Stimulated activated CD8-positive, alpha-beta memory T cell treated with anti-CD3 and anti-CD28 coated beads, Interleukin-4, amount 100 ng/mL, for 24 hours (primary cell): ENCODE results near the gene CAMK1D.
"Not testable (repeated sequence)": the region's sequence is repeated elsewhere in the genome, so short reads cannot be mapped to it uniquely, and the experiment has no call there.

Experiments used
- DNase-seq: peaks from one replicate; pipeline ENCODE4 v3.0.0-alpha.2; 2020; ENCODE audit warnings: low read depth

Gene CAMK1D

DNA sequence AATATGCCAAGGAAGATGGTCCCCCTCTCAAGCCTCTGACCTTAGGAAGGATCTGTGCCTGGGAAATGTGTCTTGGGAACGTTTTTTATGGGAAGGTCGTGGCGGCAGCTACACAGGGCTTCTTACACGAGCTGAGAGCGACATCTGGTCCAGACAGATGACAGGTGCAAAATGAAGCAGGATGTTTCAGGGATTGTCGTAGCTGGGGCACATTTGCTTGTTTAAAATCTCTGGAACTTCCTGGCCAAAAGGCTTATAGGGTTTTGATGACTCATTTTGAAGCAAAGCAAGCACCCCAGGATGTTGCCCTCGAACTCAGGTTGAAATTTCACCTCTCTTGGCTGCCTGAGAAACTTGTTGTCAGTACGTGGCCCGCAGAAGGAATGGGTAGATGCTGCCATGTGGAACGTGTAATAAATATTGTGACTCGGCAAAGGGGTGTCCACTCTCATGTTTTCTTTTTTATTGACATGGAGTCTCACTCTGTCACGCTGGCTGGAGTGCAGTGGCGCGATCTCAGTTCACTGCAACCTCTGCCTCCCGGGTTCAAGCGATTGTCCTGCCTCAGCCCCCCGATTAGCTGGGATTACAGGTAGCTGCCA is 117.5 kb downstream of the CAMK1D start:
- no peak for DNase-seq

GRCh38 chr10:12469345-12469744 is 120.0 kb downstream of the CAMK1D start:
- DNase-seq = no peak

DNA sequence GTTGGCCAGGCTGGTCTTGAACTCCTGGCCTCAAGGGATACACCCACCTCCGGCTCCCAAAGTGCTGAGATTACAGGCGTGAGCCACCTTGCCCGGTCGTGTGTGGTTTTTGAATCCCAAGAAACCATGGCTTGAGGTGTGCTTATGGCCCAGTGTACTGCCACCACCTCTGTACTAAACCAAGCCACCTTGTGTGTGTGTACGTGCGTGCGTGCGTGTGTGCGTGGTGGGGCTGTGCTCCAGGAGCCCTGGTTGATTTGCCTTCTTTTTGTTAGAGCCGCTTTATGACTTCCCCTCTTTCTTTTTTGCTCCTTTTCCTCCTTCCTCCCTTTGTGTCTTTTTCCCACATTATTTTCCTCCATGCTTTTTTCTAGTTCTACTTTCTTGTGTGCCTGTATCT is 121.4 kb downstream of the CAMK1D start:
- DNase-seq = no peak

DNA sequence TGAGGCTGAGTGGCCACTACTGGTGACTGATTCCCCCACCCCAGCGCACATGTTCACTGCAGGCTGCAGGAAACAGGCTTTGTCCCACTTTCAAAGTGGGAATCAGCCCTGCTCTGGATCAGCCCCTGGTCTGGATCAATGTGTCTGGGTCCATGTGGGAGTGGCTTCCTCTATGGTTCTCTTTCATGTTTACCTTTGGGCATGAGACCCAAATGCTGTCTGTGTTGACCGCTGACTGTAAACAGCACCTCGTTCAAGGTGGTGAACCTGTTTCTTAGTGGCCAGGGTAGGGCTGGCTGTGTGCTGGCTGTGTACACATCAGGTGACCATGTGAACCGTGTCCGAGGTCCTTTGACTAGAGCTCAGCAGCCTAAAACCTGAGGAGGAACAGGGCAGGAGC is 121.8 kb downstream of the CAMK1D start:
- no peak for DNase-seq

DNA sequence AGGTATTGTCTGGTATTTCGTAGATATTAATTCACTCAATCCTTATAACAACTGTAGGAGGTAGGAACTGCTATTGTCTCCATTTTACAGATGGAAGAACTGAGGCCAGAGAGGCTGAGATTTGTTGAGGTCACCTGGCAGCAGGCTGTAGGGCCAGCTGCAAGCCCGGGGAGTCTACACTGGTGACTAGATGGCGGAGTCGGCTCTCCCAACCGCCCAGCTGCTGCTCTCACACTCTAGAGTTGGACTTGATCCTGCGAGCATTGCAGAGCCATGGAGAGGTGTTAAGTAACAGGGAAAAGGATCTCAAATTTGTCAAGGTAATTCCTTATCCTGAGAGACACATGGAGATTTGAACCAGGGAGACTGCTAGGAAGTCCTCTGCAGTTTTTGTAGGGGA is 124.1 kb downstream of the CAMK1D start:
- DNase-seq = no peak

DNA sequence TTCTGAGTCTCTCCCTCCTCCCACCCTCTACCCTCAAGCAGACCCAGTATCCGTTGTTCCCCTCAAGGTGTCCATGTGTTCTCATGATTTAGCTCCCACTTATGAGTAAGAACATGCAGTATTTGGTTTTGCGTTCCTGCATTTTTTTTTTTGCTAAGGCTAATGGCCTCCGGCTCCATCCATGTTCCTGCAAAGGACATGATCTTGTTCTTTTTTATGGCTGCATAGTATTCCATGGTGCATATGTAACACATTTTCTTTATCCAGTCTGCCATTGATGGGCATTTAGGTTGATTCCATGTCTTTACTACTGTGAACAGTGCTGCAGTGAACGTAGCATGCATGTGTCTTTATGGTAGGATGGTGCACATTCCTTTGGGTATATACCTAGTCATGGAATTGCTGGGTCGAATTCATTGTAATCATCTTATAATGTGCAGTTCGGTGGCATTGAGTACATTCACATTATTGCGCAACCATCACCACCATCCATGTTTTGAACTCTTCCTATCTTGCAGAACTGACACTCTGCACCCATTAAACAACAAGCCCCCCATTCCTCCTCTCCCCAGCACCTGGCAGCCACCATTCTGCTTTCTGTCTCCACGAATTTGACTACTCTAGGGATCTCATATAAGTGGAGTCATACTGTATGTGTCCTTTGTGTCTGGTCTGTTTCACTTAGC is 125.5 kb downstream of the CAMK1D start:
- no peak for DNase-seq

GRCh38 chr10:12476656-12477055 is 127.3 kb downstream of the CAMK1D start:
- no peak for DNase-seq

- no peak for DNase-seq
Measured at GRCh38 chr10:12479437-12479844, 130.1 kb downstream of the CAMK1D start.

- no peak for DNase-seq
Measured at GRCh38 chr10:12479924-12480323, 130.6 kb downstream of the CAMK1D start.

DNA sequence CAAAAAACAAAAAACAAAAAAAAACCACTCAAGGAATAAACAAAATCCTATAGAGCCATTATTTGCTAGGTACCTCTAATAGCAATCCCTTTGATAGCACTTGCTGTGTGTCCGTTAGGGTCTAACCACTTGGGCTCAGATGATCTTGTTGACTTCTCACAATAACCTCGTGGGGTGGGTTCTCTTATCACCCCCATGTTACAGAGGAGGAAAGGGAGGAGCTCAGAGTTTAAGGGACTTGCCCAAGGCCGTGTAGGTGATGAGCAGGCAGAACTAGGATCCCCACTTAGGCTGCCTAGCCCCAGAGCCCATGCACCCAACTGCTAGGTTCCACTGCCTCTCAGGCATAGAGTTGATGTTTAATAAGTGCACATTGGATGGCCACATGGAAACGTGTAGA is 131.1 kb downstream of the CAMK1D start:
- DNase-seq = no peak

- no peak for DNase-seq
Measured at GRCh38 chr10:12481924-12482323, 132.6 kb downstream of the CAMK1D start.

GRCh38 chr10:12482587-12482986 is 133.2 kb downstream of the CAMK1D start:
- DNase-seq = no peak

GRCh38 chr10:12484002-12484918 is 134.9 kb downstream of the CAMK1D start:
- DNase-seq = no peak

DNA sequence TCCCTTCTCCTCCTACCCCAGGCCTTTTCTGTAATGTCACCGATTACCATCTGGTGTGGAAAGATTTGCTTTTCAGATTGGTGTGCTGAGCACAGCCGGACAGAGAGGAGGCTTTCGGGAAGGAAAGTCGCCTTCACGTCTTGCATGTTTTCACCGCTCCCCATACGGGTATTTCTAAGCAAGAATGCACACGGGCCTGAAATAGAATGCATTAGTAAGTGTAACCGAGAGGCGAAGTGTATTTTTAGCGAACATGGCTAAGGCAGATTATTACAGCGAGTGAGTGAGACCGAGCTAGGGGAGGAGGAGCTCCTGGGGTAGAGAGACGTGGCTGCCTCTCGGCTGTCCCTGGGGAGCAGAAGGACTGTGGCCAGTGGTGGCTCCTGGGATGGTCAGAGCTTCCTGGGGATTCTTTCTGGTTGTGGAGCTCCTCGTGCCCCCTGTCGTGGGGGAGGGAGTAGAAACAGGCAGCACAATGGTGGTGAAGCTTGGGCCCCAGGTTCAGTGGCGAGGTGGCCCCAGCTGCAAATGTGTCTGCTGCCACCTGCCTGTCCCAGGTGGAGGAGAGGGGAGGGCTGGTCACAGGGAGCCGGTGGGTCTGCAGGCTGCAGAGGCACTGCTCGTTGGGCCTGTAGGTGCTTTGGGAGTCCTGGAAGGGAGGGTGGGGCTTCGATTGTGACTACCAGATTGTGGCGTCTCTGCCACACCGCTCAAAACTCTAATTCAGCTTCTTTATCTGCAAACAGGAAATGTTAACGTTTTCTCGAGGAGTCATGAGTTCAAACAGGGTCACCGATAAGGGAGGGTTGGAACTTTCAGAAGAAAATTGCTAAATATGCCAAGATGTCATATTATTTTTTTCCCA is 135.8 kb downstream of the CAMK1D start:
- DNase-seq = no peak

DNA sequence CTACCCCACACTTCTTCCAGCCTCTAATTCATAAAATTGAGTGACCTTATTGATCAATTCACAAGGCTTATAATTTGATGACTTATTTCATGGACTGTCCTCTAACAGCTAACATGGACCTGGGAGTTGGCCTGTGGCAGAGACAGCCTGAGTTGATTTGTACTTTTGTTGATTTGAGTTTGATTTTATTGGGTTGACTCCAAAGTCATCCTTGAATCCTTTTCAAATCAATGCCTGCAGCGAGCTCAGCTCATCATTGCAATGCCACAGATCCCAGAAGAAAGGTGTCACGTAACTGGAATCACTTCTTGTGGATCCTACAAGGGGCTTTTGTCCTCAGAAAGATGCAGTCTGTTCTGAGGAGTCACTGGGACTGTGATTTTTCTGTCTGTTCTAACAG is 138.0 kb downstream of the CAMK1D start:
- no peak for DNase-seq

DNA sequence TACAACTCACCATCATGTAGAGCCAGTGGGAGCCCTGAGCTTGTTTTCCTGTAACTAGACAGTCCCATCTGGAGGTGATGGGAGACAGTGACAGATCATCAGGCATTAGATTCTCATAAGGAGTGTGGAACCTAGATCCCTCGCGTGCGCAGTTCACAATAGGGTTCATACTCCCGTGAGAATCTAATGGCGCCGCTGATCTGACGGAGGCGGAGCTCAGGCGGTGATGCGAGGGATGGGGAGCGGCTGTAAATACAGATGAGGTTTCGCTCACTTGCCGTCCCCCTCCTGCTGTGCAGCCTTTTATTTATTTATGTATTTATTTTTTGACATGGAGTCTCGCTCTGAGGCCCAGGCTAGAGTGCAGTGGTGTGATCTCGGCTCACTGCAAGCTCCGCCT is 139.3 kb downstream of the CAMK1D start:
- no peak for DNase-seq

DNA sequence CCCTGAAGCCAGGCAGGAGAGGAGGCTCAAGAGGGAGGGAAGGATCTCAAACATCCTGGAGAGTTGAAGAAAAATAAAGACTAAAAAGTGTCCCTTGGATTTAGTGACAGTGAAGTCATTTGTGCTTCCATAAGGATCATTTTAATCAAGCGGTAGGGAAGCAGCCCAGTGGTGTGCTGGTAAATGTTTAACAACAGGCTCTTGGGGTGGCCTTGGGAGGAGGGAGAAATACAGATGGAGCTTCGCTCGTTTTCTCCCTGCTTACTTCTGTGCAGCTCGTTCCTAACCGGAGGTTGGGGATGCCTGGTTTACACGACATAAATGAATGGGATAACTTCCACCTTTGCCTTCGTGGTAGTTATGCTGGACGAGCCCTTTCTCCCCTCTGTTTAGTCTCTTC is 140.0 kb downstream of the CAMK1D start:
- no peak for DNase-seq

- DNase-seq = no peak
Measured at GRCh38 chr10:12489806-12490205, 140.5 kb downstream of the CAMK1D start.

- DNase-seq = no peak
Measured at GRCh38 chr10:12490963-12491362, 141.6 kb downstream of the CAMK1D start.

GRCh38 chr10:12491491-12491890 is 142.1 kb downstream of the CAMK1D start:
- DNase-seq = no peak

- DNase-seq = no peak
Measured at GRCh38 chr10:12492016-12492415, 142.7 kb downstream of the CAMK1D start.

DNA sequence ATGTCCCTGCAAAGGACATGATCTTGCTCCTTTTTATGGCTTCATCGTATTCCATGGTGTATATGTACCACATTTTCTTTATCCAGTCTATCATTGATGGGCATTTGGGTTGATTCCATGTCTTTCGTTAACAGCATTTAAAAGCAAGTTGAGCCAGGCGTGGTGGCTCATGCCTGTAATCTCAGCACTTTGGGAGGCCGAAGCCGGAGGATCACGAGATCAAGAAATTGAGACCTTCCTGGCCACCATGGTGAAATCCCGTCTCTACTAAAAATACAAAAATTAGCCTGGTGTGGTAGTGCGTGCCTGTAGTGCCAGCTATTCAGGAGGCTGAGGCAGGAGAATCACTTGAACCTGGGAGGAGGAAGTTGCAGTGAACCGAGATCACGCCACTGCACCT is 147.7 kb downstream of the CAMK1D start:
- not testable (repeated sequence) for DNase-seq
